KOPT-K1 (cell line): ENCODE data around the gene GALNT7.

Experiments used
- H3K27ac ChIP-seq: fragments of 200-600 bp; sonication (generic); 2 replicates; pipeline ENCODE4 v1.5.1; 2016; ENCODE audit warnings: antibody characterized with exemption, mild to moderate bottlenecking, low read depth, low read length; ENCODE audit not compliant: poor library complexity, severe bottlenecking
- H3K36me3 ChIP-seq: fragments of 200-600 bp; sonication (generic); 2 replicates; pipeline ENCODE4 v1.5.1; 2017; ENCODE audit warnings: antibody characterized with exemption, mild to moderate bottlenecking, low read length, moderate library complexity; ENCODE audit not compliant: insufficient read depth
- H3K9me3 ChIP-seq: fragments of 200-600 bp; sonication (generic); 2 replicates; pipeline ENCODE4 v1.5.1; 2017; ENCODE audit warnings: antibody characterized with exemption, low read length, mild to moderate bottlenecking; ENCODE audit not compliant: insufficient read depth, poor library complexity, severe bottlenecking

Gene GALNT7

DNA sequence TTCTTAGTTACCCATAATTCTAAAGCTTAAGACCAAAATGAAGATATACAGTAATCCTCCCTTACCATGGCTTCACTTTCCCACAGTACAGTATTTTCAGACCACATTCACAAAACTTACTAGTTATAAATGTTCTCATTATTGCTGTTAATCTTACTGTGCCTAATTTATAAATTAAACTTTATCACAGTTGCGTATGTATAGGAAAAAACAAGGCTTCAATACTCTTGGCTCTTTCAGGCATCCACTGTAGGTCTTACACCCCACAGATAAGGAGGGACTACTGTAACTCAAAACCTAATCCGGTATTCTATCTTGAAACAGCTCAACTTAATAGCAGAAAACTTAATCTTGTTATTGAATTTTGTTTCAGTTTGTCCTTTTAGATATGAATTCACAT is 162.0 kb downstream of the GALNT7 start:
- H3K9me3 ChIP-seq: no peaks in the 10 kb centered on the region
- H3K36me3 ChIP-seq: peaks cover 79% of the 10 kb centered on the region
- no peak overlapping the region for H3K27ac ChIP-seq

DNA sequence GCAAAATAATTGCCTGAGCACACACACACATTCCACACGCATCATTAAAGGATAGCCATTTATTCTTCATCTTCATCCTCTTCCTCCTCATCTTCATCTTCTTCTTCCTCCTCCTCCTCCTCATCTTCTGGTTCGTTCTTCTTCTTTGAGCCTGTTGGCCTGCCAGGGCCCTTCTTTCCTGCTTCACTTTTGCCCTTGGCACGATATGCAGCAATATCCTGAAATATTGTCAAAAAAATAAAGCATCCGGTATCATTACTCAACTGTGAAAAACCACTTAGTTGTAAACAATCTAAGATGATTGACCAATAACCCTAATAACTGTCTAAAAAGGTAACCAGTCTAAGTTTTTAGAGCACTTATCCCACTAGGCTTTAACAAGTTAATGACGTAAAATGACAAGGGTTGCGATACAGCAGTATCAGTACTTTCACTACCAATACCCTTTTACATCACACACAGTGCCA is 163.4 kb downstream of the GALNT7 start:
- Histone ChIP-seq H3K9me3 (no peaks in the 10 kb centered on the region), H3K27ac (peak overlapping the region; percentile 99), H3K36me3 (peaks cover 67% of the 10 kb centered on the region)

DNA sequence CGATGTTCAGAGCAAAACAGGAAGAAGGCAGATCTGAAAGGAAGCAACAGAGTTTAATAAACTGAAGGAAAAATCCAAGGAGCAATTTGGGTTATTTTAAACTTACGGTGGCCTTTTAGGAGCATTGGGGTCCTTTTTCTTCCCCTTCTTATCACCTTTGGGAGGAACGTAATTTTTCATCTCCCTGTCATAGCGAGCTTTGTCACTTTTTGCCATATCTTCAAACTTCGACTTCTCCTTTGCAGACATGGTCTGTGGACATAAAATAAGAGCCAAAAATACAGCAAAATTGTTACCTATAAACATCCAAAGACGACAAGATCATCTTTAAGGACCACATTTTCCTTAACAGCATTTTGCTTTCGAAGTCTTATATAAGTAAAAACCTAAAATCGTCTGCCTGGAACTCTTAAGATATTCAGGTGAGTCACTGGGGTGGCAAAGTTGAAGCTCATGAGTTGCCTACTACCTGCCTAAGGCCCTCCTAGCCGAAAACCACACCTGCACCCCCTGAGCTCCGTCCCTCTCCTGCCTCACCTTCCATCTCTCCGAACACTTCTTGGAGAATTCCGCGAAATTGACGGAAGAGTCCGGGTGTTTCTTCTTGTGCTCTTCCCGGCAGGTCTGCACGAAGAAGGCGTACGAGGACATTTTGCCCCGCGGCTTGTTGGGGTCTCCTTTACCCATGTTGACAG is 164.5 kb downstream of the GALNT7 start:
- peaks cover 58% of the 10 kb centered on the region for H3K36me3 ChIP-seq
- peak overlapping the region; percentile 99 for H3K27ac ChIP-seq
- no peaks in the 10 kb centered on the region for H3K9me3 ChIP-seq

DNA sequence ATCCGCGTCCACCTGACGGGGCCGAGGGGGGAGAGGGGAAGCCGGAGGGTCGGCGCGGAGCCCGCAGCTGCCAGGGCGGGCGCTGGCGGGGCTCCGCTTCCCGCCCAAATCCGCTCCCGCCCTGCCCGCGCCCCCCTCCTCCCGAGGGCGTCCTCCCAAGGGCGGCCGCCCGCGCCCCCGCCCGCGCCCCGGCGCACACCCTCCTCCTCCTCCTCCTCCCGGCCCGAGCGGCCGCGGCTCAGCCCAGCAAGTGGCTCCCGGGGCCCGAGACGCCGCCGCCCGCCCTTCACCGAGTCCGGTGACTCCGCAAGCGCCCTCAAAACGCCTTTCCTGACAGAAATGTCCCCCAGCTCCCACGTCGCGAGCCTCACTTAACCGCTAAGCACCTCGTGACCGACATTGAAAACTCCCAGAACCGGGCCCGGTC is 165.1 kb downstream of the GALNT7 start:
- Histone ChIP-seq H3K27ac (peak overlapping the region; percentile 99), H3K9me3 (no peaks in the 10 kb centered on the region), H3K36me3 (peaks cover 52% of the 10 kb centered on the region)

DNA sequence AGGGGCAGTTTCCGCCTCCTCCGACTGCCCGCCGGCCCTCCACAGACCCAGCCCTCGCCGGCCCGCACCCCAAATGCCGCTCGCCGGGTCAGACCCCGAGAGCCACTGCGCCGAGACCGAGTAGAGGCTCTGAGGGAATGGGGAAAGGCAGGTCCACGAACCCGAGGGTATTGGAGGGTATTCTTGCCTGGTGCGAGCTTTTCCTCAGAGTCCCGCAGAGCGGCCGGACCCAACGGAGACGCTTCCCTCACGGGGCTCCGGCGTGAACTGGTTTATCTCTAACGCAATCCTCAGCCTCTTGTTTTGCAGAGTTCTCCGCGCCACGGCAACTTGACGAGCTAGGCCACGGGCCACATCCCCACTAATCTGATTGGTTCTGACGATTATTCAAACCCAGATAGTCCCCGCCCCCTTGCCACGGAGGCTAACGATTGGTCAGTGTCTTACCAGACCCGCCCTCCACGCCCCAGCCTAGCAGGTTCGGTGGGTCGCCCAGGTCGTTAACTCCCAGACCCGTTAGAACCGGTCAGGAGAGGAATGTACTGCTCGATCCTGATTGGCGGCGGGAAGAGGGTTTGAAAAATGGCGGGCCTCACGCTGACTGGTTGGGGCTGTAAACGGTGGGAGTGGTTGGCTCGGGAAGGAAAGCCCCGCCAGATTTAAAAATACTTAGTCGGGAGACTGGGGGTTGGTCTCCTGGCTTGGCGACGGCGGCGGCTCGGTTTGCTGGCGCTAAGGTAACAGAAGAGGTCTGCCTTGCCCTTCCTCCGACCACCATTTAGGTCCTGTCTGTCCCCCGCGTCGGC is 165.7 kb downstream of the GALNT7 start, which contains the start of gene HMGB2:
Gene HMGB2, minus strand, starts transcription at position 274 of the 806 bp plus-strand sequence. CDS start 709 bp downstream, outside the sequence.
- Histone ChIP-seq H3K27ac (peak within 1 kb of the TSS; percentile 99), H3K36me3 (peaks cover 46% of the 10 kb centered on the region)

DNA sequence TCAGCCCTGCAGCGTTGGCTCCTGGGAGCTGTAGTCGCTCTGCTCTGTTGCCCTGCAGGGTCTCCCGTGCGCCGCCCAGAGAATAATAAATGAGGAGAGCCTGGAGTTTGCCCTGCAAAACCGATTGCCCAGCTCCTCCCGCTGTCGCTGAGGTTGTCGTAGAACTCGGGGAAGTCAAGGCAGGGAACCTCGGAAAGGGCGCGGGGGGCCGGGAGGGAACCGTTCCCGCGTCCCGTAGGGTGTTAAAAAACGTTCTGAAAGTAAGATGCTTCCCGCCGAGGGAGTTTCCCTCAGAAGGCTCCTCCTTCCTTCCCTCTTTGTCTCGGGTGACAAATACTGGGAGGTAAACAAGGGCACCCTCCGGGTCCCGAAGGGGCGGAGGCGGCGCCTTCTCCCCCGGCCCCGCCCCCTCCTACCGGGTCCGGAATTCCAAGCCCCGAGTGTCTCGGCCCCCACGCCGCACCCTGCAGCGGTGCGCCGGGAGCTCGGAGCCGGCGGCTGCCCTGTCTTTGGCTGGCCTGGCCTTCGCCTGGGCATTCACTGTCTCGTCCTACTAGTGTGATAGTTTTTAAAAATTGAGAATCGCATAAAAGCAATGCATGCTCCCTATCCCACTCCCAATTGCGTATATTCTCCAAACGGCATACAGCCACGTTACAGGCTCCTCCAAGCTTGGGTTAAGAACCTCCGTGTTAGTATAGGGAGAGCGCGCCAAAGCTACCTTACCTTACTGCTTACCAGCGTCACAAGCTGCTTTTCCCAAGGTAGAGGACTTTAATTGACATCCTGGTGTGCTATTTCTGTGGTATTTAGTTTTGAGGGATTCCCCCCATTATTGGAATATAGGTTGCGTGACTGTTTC is 166.5 kb downstream of the GALNT7 start:
- H3K36me3 ChIP-seq: peaks cover 37% of the 10 kb centered on the region
- peak overlapping the region; percentile 99 for H3K27ac ChIP-seq

More for the DNA sequence above, 165.7 kb downstream of the GALNT7 start, which contains the start of gene HMGB2:
- H3K9me3 ChIP-seq: no peaks in the 10 kb centered on the region

DNA sequence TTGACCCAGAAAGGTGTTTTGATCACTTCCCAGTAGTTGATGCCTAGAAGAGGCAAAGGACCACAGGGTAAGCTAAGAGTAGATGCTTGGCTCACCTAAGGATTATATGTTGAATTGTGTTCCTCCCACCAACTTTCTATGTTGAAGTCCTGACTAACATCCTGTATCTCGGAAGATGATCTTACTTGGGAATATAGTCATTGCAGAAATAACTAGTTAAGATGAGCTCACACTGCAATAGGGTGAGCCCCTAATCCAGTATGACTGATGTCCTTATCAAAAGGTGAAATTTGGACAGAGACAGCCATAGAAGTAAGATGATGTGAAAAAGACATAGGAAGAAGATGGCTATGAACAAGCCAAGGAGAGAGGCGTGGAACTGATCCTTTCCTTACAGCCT is 168.9 kb downstream of the GALNT7 start:
- peaks cover 14% of the 10 kb centered on the region for H3K36me3 ChIP-seq
- no peaks in the 10 kb centered on the region for H3K9me3 ChIP-seq
- H3K27ac ChIP-seq: peak overlapping the region; percentile 15

More for the DNA sequence above, 166.5 kb downstream of the GALNT7 start:
- H3K9me3 ChIP-seq: no peaks in the 10 kb centered on the region

DNA sequence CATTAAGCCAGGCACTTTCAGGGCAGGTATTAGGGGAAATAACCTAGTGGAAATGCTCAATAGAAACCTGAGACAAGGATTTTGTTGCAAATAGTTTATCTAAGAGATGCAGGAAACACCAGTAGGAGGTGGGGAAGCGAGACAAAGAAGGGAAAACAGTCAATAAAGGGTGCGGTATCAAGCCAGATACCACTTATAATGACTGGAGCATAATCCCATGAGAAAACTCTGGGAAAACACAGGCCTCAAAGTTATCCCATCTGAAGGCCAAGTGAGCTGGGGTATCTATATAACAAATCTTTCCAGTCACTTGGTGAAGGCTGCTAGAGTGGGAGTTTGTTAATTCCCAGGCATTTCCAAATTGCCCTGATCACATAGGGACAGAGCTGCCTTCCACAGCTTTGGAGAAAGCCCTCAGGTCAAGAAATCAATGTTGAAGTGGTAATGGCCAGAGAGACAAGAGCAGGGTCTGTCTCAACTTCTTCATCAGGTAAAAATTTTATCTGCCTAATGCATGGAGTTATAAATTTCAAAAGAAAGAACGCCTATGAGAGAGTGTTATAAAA is 175.3 kb downstream of the GALNT7 start:
- no peaks in the 10 kb centered on the region for H3K36me3 ChIP-seq
- no peak overlapping the region for H3K27ac ChIP-seq
- H3K9me3 ChIP-seq: no peaks in the 10 kb centered on the region

DNA sequence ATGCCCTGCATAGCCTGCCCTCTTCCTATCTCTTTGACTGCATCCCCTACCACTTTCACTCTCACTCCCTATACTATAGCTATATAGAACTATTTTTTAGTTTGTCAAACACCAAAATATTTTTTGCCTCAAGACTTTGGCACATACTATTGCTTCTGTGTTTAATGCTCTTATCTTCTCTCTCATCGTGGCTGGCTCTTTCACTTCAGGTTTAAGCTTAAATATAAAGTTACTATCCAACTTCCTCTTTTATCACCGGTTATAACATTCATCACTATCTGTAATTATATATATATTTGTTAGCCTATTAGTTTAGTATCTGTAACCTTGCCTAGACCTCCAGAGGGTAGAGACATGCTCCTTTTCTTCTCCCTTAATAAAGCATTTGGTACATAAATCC is 177.0 kb downstream of the GALNT7 start:
- Histone ChIP-seq H3K36me3 (no peaks in the 10 kb centered on the region), H3K9me3 (no peaks in the 10 kb centered on the region), H3K27ac (no peak overlapping the region)

DNA sequence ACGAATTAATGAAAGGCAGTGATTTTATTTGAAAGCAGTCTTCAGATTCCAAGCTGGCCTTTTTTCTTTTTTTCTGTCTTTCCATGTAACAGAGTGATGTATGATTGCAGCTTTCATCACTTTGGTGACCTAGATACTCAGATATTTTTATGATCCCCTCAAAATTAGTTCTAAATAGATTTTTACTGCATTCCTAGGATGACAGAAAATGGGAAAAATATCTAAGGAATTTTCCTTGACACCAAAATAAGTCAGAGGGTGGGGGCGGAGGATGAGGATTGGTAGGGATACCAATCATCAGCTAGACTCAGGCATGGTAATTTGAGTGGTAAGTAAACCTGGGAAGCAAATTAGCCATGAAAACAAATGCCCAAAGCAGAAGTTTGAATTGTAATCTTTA is 177.5 kb downstream of the GALNT7 start:
- Histone ChIP-seq H3K36me3 (no peaks in the 10 kb centered on the region), H3K9me3 (no peaks in the 10 kb centered on the region), H3K27ac (no peak overlapping the region)

DNA sequence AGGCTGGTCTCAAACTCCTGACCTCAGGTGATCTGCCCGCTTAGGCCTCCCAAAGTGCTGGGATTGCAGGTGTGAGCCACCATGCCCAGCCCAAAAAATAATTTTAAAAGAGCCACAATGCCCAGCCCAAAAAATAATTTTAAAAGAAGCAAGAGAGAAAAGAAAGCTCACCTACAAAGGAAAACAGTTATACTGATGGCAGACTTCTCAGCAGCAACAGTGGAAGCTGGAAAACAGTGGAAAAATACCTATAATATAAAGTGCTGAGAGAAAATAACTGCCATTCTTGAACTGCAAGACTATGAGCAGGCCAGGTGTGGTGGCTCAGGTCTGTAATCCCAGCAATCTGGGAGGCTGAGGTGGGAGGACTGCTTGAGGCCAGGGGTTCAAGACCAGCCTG is 178.9 kb downstream of the GALNT7 start:
- Histone ChIP-seq H3K9me3 (no peaks in the 10 kb centered on the region), H3K36me3 (no peaks in the 10 kb centered on the region), H3K27ac (no peak overlapping the region)

DNA sequence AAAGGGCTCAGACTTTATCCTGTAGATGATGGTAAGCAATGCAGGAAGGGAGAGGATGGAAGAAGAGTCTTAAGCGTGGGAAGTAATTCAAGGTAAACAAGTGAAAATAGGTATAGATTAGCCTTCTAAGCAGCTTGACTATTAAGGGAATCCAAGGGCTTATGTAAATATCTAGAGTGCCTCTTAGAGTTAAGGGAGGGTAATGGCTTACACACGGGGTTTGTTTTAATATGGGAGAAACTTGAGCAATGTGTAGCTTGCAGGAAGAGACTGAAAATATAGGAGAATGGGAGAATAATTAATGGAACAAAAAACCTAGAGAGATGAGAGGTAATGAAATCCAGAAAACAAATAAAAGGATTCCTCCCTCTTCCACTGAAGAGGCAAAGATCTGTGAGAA is 189.3 kb downstream of the GALNT7 start:
- Histone ChIP-seq H3K9me3 (no peaks in the 10 kb centered on the region), H3K27ac (no peak overlapping the region), H3K36me3 (no peaks in the 10 kb centered on the region)

DNA sequence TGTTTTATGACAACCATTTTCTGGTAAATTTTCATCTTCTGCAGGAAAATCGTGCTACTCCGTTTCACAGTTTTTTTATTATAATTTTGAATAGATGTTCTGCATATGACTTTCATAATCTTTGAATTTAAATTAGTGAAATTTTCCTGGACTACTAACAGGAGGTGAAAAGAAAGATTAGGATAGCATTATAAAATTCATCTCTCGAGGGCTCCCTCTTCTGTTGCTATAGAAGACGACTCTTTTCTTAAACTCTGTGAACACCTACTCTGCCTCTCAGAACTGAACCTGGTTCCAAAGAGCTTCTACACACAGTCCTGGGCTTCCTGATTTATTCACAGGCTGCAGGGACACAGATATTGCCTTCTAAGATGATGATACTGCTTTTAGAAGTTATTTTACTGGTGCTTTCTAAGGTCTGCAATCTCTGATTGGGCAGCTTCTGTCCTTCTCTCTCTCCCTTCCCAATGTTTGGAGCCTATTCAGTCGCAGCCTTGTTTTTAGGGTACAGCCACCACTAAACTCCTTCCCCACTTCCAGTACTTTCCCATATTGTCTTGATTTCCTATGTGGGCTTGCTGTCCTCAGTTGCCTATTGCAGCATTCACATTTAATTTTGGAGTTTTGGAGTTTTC is 192.1 kb downstream of the GALNT7 start:
- Histone ChIP-seq H3K36me3 (no peaks in the 10 kb centered on the region), H3K27ac (no peak overlapping the region), H3K9me3 (no peaks in the 10 kb centered on the region)

DNA sequence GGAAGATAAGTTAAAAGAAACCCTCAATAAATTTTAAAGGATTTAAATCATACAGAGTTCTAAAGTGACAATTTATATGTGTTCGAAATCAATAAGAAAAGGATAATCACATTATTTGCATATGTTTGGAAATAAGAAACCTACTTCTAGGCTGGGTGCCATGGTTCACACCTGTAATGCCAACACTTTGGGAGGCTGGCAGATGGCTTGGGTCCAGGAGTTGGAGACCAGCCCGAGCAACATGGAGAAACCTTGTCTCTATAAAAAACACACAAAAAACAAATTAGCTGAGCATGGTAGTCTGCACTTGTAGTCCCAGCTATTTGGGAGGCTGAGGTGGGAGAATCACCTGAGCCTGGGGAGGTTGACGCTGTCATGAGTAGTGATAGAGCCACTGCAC is 194.1 kb downstream of the GALNT7 start:
- Histone ChIP-seq H3K9me3 (no peaks in the 10 kb centered on the region), H3K27ac (no peak overlapping the region), H3K36me3 (no peaks in the 10 kb centered on the region)
